Measurements from ENCODE around the gene WTIP. TPM values are rescaled to one million over a fixed set of nuclear protein-coding genes. Genes with fewer than 3 reads are reported as not detected.
A peak's percentile ranks its signal among the peaks of the same experiment; 100 is the strongest.
"Not testable (repeated sequence)": the region's sequence is repeated elsewhere in the genome, so short reads cannot be mapped to it uniquely, and the experiment has no call there.

Gene WTIP
- total RNA-seq, 2 donors from 2014 or later = 0.08 to 0.10 TPM

- Mint-ChIP-seq H3K4me1 (peaks cover 6% of the 10 kb centered on the region), H3K36me3 (ENCODE audit: low read depth) (peaks cover 17% of the 10 kb centered on the region), H3K27ac (no peak overlapping the region), H3K4me3 (no peak overlapping the region), H3K27me3 (no peaks in the 10 kb centered on the region)
- H3K9me3 ChIP-seq (ENCODE audit: control insufficient read depth, low read length, poor library complexity, severe bottlenecking) = no peaks in the 10 kb centered on the region
- no peak for ATAC-seq
- DNase-seq = no peak
Measured at GRCh38 chr19:34468409-34468808, 13.1 kb upstream of the WTIP start.

GRCh38 chr19:34469026-34469425 is 12.5 kb upstream of the WTIP start:
- DNase-seq; H3K9me3 ChIP-seq (ENCODE audit: control insufficient read depth, low read length, poor library complexity, severe bottlenecking); H3K4me3 Mint-ChIP-seq; H3K27me3 Mint-ChIP-seq; H3K4me1 Mint-ChIP-seq; H3K27ac Mint-ChIP-seq; ATAC-seq: not testable (repeated sequence)
- H3K36me3 Mint-ChIP-seq (ENCODE audit: low read depth) = peaks cover 17% of the 10 kb centered on the region

- no peak for DNase-seq
- H3K4me3 Mint-ChIP-seq = no peak overlapping the region
- peaks cover 13% of the 10 kb centered on the region for H3K36me3 Mint-ChIP-seq (ENCODE audit: low read depth)
- no peaks in the 10 kb centered on the region for H3K27me3 Mint-ChIP-seq
- no peak for ATAC-seq
- H3K9me3 ChIP-seq (ENCODE audit: control insufficient read depth, low read length, poor library complexity, severe bottlenecking) = no peaks in the 10 kb centered on the region
- no peak overlapping the region for H3K27ac Mint-ChIP-seq
- peaks cover 7% of the 10 kb centered on the region for H3K4me1 Mint-ChIP-seq
Measured at GRCh38 chr19:34471906-34472700, 9.5 kb upstream of the WTIP start.

GRCh38 chr19:34474233-34474989 is 7.1 kb upstream of the WTIP start:
- Mint-ChIP-seq H3K4me3 (no peak overlapping the region), H3K4me1 (peaks cover 5% of the 10 kb centered on the region), H3K27me3 (peaks cover 14% of the 10 kb centered on the region), H3K27ac (no peak overlapping the region), H3K36me3 (ENCODE audit: low read depth) (peaks cover 8% of the 10 kb centered on the region)
- ATAC-seq (no peak), DNase-seq (no peak)
- no peaks in the 10 kb centered on the region for H3K9me3 ChIP-seq (ENCODE audit: control insufficient read depth, low read length, poor library complexity, severe bottlenecking)

- Mint-ChIP-seq H3K4me3 (no peak overlapping the region), H3K4me1 (peaks cover 5% of the 10 kb centered on the region), H3K36me3 (ENCODE audit: low read depth) (peaks cover 8% of the 10 kb centered on the region), H3K27ac (no peak overlapping the region), H3K27me3 (peaks cover 21% of the 10 kb centered on the region)
- DNase-seq (no peak), ATAC-seq (peak; percentile 27)
- no peaks in the 10 kb centered on the region for H3K9me3 ChIP-seq (ENCODE audit: control insufficient read depth, low read length, poor library complexity, severe bottlenecking)
Measured at GRCh38 chr19:34475026-34475974, 6.3 kb upstream of the WTIP start.

GRCh38 chr19:34475975-34476594 is 5.5 kb upstream of the WTIP start:
- Mint-ChIP-seq H3K4me3 (no peak overlapping the region), H3K27me3 (peaks cover 28% of the 10 kb centered on the region), H3K27ac (no peak overlapping the region), H3K4me1 (peaks cover 5% of the 10 kb centered on the region), H3K36me3 (ENCODE audit: low read depth) (peaks cover 8% of the 10 kb centered on the region)
- H3K9me3 ChIP-seq (ENCODE audit: control insufficient read depth, low read length, poor library complexity, severe bottlenecking) = no peaks in the 10 kb centered on the region
- ATAC-seq (no peak), DNase-seq (no peak)

GRCh38 chr19:34478496-34478895 is 3.1 kb upstream of the WTIP start:
- H3K36me3 Mint-ChIP-seq (ENCODE audit: low read depth) = not testable (repeated sequence)

GRCh38 chr19:34479396-34479795 is 2.2 kb upstream of the WTIP start:
- ATAC-seq (no peak), DNase-seq (no peak)
- Mint-ChIP-seq H3K36me3 (ENCODE audit: low read depth) (peaks cover 7% of the 10 kb centered on the region), H3K4me3 (no peak overlapping the region), H3K27me3 (peaks cover 44% of the 10 kb centered on the region), H3K27ac (no peak overlapping the region), H3K4me1 (peaks cover 6% of the 10 kb centered on the region)
- H3K9me3 ChIP-seq (ENCODE audit: control insufficient read depth, low read length, poor library complexity, severe bottlenecking) = no peaks in the 10 kb centered on the region

More at GRCh38 chr19:34478496-34478895, 3.1 kb upstream of the WTIP start:
- peaks cover 35% of the 10 kb centered on the region for H3K27me3 Mint-ChIP-seq
- not testable (repeated sequence) for H3K4me3 Mint-ChIP-seq; ATAC-seq; H3K4me1 Mint-ChIP-seq; H3K9me3 ChIP-seq (ENCODE audit: control insufficient read depth, low read length, poor library complexity, severe bottlenecking); DNase-seq; H3K27ac Mint-ChIP-seq

- no peak overlapping the region for H3K4me3 Mint-ChIP-seq
- peaks cover 6% of the 10 kb centered on the region for H3K4me1 Mint-ChIP-seq
- H3K9me3 ChIP-seq (ENCODE audit: control insufficient read depth, low read length, poor library complexity, severe bottlenecking) = no peaks in the 10 kb centered on the region
- H3K27ac Mint-ChIP-seq = no peak overlapping the region
- ATAC-seq = no peak
- peaks cover 46% of the 10 kb centered on the region for H3K27me3 Mint-ChIP-seq
- peaks cover 7% of the 10 kb centered on the region for H3K36me3 Mint-ChIP-seq (ENCODE audit: low read depth)
- DNase-seq = no peak
Measured at GRCh38 chr19:34480491-34480890, 1.1 kb upstream of the WTIP start.

- H3K4me1 Mint-ChIP-seq = peaks cover 4% of the 10 kb centered on the region
- peaks cover 10% of the 10 kb centered on the region for H3K36me3 Mint-ChIP-seq (ENCODE audit: low read depth)
- DNase-seq (no peak), ATAC-seq (no peak)
- peaks cover 60% of the 10 kb centered on the region for H3K27me3 Mint-ChIP-seq
- no peak overlapping the region for H3K4me3 Mint-ChIP-seq
- no peaks in the 10 kb centered on the region for H3K9me3 ChIP-seq (ENCODE audit: control insufficient read depth, low read length, poor library complexity, severe bottlenecking)
- H3K27ac Mint-ChIP-seq = no peak overlapping the region
Measured at GRCh38 chr19:34481861-34482379, 362 bp downstream of the WTIP start.

- no peak for ATAC-seq
- H3K4me1 Mint-ChIP-seq = peaks cover 4% of the 10 kb centered on the region
Measured at GRCh38 chr19:34482380-34483250, 1.1 kb downstream of the WTIP start.

GRCh38 chr19:34484328-34484727 is 2.8 kb downstream of the WTIP start:
- DNase-seq (no peak), ATAC-seq (no peak)
- no peak overlapping the region for H3K4me3 Mint-ChIP-seq
- no peaks in the 10 kb centered on the region for H3K9me3 ChIP-seq (ENCODE audit: control insufficient read depth, low read length, poor library complexity, severe bottlenecking)
- peaks cover 10% of the 10 kb centered on the region for H3K36me3 Mint-ChIP-seq (ENCODE audit: low read depth)
- H3K27me3 Mint-ChIP-seq = peaks cover 60% of the 10 kb centered on the region
- H3K27ac Mint-ChIP-seq = no peak overlapping the region
- H3K4me1 Mint-ChIP-seq = peaks cover 6% of the 10 kb centered on the region

More at GRCh38 chr19:34482380-34483250, 1.1 kb downstream of the WTIP start:
- H3K36me3 Mint-ChIP-seq (ENCODE audit: low read depth) = peaks cover 10% of the 10 kb centered on the region
- no peaks in the 10 kb centered on the region for H3K9me3 ChIP-seq (ENCODE audit: control insufficient read depth, low read length, poor library complexity, severe bottlenecking)
- H3K27me3 Mint-ChIP-seq = peaks cover 67% of the 10 kb centered on the region
- no peak overlapping the region for H3K27ac Mint-ChIP-seq
- H3K4me3 Mint-ChIP-seq = peak overlapping the region; percentile 84
- no peak for DNase-seq

Data from T-helper 17 cell (primary cell).